Gastroesophageal sphincter (tissue), 4 donors: ENCODE measurements around the gene AHNAK2. TPM values are rescaled to one million over a fixed set of nuclear protein-coding genes. Genes with fewer than 3 reads are reported as not detected.

Experiments used
- ATAC-seq: fragments of 150-250 bp; one replicate; pipeline ENCODE4 v1.9.1; 2016; ENCODE audit warnings: mild to moderate bottlenecking, moderate library complexity
- H3K27ac ChIP-seq, 4 donors: fragments of 200-600 bp; sonication (generic) in 3 of 4; 1 replicate in 3 of 4; 2 replicates in 1 of 4; pipeline ENCODE4 v1.5.1; 2016 to 2019
- H3K27me3 ChIP-seq: fragments of 200-600 bp; sonication (generic); one replicate; pipeline ENCODE4 v1.5.1; 2019
- H3K36me3 ChIP-seq, 2 donors: fragments of 200-600 bp; sonication (generic); one replicate each; pipeline ENCODE4 v1.5.1; 2019; ENCODE audit warnings: control low read depth in 1 of 2
- H3K4me1 ChIP-seq, 3 donors: fragments of 200-600 bp; sonication (generic); 1 replicate in 2 of 3; 2 replicates in 1 of 3; pipeline ENCODE4 v1.5.1; 2016 to 2019; ENCODE audit warnings: control low read depth in 2 of 3
- H3K4me3 ChIP-seq, 2 donors: fragments of 200-600 bp; sonication (generic); one replicate each; pipeline ENCODE4 v1.5.1; 2019; ENCODE audit warnings: mild to moderate bottlenecking in 1 of 2, moderate library complexity in 1 of 2
- H3K9me3 ChIP-seq, 3 donors: fragments of 200-600 bp; sonication (generic); one replicate each; pipeline ENCODE4 v1.5.1; 2017 to 2019; ENCODE audit warnings: control low read depth in 2 of 3
- EP300 ChIP-seq: sonication (generic); formaldehyde crosslinking; IDR thresholded peaks from one replicate; pipeline ENCODE4 v1.6.1; 2017; ENCODE audit warnings: antibody characterized with exemption, mild to moderate bottlenecking
- POLR2A ChIP-seq, 2 donors: fragments of 450-650 bp; IDR thresholded peaks; one replicate each; pipeline ENCODE4 v1.6.1; 2017; ENCODE audit warnings: antibody characterized with exemption in 2 of 2, mild to moderate bottlenecking in 2 of 2, moderate library complexity in 1 of 2
- POLR2AphosphoS5 ChIP-seq: sonication (generic); formaldehyde crosslinking; IDR thresholded peaks from one replicate; pipeline ENCODE4 v1.6.1; 2017; ENCODE audit warnings: antibody characterized with exemption
- WGBS, 2 donors: methylation state at CpG; one replicate each; pipeline ENCODE4 v1.1.5; 2018; ENCODE audit warnings: low coverage in 1 of 2; 5-methylcytosine and 5-hydroxymethylcytosine counted together
- total RNA-seq, 4 donors: library from RNA; depleted of rRNA; stranded (reverse); fragments of >200 nt; gene quantifications; one replicate each; pipeline ENCODE4 v1.1.0, GENCODE V29; 2016
- TF ChIP-seq, protein P1 (sequence below), 4 experiments: fragments of 200-600 bp in 2 of 4; fragments of 450-650 bp in 2 of 4; sonication (generic) in 1 of 4; IDR thresholded peaks; one replicate each; pipeline ENCODE4 v1.5.1; 2017 to 2019; ENCODE audit warnings: antibody characterized with exemption in 4 of 4, mild to moderate bottlenecking in 2 of 4, moderate library complexity in 2 of 4

Gene AHNAK2
- total RNA-seq, 4 donors from 2014 or later: 105 to 529 (median 239) TPM

DNA sequence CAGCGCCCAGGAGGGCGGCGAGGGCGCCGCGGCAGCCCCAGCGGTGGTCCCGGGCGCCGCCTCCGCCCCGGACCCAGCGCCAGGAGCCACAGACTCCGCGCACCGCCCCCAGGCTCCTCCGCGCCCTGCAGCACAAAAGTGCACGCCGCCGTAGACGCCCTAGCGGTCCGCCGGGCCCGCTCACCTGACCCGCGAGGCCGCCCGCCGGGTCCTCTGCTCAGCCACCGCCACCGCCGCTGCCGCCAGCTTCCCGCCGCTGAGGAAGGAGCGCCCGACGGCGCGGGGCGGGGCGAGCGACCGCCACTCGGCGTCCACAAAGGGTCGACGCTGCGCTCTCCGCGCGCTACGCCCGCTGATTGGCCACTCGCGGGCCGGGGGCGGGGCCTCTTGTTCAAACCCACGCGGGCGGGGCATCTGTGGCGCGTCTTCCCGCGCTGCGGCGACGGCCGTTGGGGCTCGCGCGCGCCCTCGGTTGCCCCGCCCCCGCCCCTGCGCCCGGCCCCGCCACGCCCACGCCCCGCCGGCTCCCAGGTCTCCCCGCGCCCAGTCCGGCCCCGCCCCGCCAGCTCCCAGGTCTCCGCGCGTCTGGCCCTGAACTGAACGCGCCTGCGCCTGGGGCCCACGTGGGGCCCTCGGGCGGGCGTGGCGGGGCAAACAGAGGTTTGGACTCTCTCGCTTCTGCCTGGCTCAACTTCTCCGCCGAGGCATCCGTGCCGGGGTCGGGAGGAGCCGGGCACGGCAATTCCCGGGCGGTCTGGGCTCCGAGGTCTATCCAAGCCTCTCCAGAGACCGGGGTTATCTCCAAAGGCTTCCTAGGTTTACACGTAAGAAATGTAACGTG lies 42.9 kb upstream of the AHNAK2 start, which contains the start of gene CDCA4:
CDCA4 (minus strand) TSS at position 269 of the 841 bp plus-strand sequence. CDS start 9,154 bp downstream, outside the sequence.
- Histone ChIP-seq H3K9me3 (no peaks in the 10 kb centered on the region), H3K4me3 (peak within 1 kb of the TSS; percentile 67 to 94), H3K27ac (peak within 1 kb of the TSS; percentile 55 to 85 (median 82)), H3K27me3 (no peaks in the 10 kb centered on the region), H3K36me3 (no peaks in the 10 kb centered on the region), H3K4me1 (peaks cover 0 to 39% (median 14%) of the 10 kb centered on the region in 3 donors)
- TF ChIP-seq POLR2A (IDR thresholded peaks at IDR 0.05) (peak; percentile 77 to 78), EP300 (no peak), POLR2AphosphoS5 (peak; percentile 90)
- TF ChIP-seq, protein P1, sequence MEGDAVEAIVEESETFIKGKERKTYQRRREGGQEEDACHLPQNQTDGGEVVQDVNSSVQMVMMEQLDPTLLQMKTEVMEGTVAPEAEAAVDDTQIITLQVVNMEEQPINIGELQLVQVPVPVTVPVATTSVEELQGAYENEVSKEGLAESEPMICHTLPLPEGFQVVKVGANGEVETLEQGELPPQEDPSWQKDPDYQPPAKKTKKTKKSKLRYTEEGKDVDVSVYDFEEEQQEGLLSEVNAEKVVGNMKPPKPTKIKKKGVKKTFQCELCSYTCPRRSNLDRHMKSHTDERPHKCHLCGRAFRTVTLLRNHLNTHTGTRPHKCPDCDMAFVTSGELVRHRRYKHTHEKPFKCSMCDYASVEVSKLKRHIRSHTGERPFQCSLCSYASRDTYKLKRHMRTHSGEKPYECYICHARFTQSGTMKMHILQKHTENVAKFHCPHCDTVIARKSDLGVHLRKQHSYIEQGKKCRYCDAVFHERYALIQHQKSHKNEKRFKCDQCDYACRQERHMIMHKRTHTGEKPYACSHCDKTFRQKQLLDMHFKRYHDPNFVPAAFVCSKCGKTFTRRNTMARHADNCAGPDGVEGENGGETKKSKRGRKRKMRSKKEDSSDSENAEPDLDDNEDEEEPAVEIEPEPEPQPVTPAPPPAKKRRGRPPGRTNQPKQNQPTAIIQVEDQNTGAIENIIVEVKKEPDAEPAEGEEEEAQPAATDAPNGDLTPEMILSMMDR (IDR thresholded peaks at IDR 0.05): peak in 3 of 4 experiments; percentile 3 to 44 (median 23)
- ATAC-seq: peak; percentile 96
- whole genome bisulfite sequencing, 2 donors: no CpG with 5 or more reads among the region's 115 CpGs

DNA sequence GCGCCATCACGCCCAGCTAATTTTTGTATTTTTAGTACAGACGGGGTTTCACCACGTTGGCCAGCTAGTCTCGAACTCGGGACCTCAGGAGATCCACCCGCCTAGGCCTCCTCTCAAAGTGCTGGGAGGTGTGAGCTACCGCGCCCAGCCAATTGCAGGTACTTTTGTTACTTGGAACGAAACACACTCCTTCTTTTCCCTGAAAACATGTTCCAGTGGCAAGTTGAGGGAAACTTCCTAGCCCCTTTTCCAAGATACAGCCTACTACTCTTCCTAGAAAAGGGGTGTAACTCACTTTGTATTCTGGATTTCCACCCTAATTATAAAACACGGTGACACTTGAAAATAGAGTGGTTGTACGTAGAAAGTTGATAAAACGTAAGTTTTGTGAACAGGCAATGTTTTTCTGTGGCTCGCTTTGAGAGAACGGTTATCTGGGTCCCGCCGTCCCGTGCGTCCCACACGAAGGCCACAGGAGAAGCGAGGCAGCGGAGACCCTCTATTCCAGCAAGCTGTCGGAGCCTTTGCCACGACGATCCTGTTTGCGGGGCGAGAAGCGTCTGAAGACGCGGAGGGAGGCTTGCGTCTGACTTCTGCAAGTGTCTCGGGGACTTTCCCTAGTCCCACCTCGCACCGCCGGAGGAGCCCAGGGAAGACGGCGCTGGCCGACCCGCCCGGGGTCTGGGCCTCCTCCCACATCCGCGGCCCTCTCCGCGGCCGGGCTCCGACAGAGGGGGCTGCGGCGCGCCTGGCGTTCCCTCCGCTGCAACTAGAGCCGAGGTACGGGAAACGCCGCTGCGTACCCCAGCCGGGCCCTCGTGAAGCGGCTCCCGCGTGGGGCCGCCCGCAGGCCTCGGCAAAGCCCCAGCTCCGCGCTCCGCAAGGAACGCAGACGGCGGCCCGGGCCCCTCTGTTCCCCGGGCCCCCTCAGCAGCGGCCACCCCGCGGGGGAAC lies 42.0 kb upstream of the AHNAK2 start:
- Histone ChIP-seq H3K4me1 (peaks cover 0 to 39% (median 14%) of the 10 kb centered on the region in 3 donors), H3K4me3 (peak overlapping the region; percentile 67 to 94), H3K27me3 (no peaks in the 10 kb centered on the region), H3K9me3 (no peaks in the 10 kb centered on the region), H3K27ac (peak overlapping the region; percentile 55 to 84 (median 78)), H3K36me3 (no peaks in the 10 kb centered on the region)
- 4 to 18% methylated on average over 3 to 17 of the region's 75 CpGs for WGBS, 2 donors
- TF ChIP-seq, protein P1 (IDR thresholded peaks at IDR 0.05): no peak
- TF ChIP-seq EP300: no peak
- peak; percentile 1 for ATAC-seq

DNA sequence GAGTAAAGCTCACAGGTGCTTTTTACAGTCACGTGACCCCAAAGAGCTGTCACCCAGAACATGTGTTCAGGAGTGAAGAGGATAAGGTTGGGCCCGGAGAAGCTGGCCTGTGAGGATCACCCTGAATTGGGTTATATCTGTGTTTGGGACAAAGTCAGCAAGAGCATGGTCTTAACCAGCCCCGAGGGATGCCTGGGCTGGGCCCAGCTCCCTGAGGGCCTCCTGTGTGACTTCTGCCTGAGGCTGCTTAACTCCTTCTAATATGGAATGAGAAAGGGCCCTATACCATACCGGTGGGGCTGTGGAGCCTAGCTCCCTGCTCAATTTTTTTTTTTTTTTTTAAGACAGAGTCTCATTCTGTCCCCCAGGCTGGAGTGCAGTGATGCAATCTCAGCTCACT lies 40.2 kb upstream of the AHNAK2 start:
- ATAC-seq: no peak
- peaks cover 0 to 44% (median 14%) of the 10 kb centered on the region in 3 donors for H3K4me1 ChIP-seq
- H3K36me3 ChIP-seq: no peaks in the 10 kb centered on the region
- no peaks in the 10 kb centered on the region for H3K9me3 ChIP-seq
- TF ChIP-seq, protein P1 (IDR thresholded peaks at IDR 0.05): no peak
- TF ChIP-seq POLR2AphosphoS5: no peak
- TF ChIP-seq EP300: no peak
- TF ChIP-seq POLR2A (IDR thresholded peaks at IDR 0.05): no peak
- H3K27me3 ChIP-seq: no peaks in the 10 kb centered on the region
- H3K27ac ChIP-seq: no peak overlapping the region
- WGBS, 2 donors: 75 to 80% methylated on average over 3 to 4 of the region's 4 CpGs
- no peak overlapping the region for H3K4me3 ChIP-seq

DNA sequence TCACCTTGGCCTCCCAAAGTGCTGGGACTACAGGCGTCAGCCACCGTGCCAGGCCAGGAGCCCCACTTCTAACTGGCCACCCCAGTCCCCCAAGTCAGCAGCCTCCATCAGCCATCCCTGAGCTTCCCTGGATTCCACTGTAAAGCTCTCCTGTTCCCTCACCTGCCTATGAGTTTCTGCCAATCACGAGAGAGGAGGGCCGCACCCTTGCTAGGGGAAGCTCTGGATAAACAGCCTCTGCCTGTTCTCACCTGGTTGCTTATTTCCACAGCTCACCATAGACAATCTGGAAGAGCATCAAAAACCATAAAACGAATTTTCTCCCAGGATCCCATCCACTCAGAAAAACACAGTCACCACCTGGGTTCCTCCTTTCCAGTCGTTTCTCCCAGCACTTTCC lies 37.7 kb upstream of the AHNAK2 start:
- Histone ChIP-seq H3K36me3 (peaks cover 0 to 10% of the 10 kb centered on the region in 2 donors), H3K9me3 (no peaks in the 10 kb centered on the region), H3K4me3 (no peak overlapping the region), H3K4me1 (peaks cover 0 to 49% (median 12%) of the 10 kb centered on the region in 3 donors), H3K27ac (no peak overlapping the region), H3K27me3 (no peaks in the 10 kb centered on the region)
- ATAC-seq: no peak
- TF ChIP-seq, protein P1 (IDR thresholded peaks at IDR 0.05): no peak
- TF ChIP-seq EP300 (no peak), POLR2A (IDR thresholded peaks at IDR 0.05) (no peak), POLR2AphosphoS5 (no peak)
- 67 to 70% methylated on average over 1 to 5 of the region's 6 CpGs for WGBS, 2 donors
